HG03135 (cell line): ENCODE measurements around the gene KRTAP21-2.
"Not testable (repeated sequence)": the region's sequence is repeated elsewhere in the genome, so short reads cannot be mapped to it uniquely, and the experiment has no call there.

Experiments used
- ATAC-seq: cut with Tn5 transposase; IDR thresholded peaks from one replicate; pipeline ENCODE4 v1.9.1; 2021; ENCODE audit warnings: mild to moderate bottlenecking, moderate library complexity; ENCODE audit not compliant: unreplicated experiment

The KRTAP21-2 gene

GRCh38 chr21:30747159-30747558, at the start of gene KRTAP21-2:
Gene KRTAP21-2, minus strand, starts transcription at chr21:30747259. Its CDS starts 57 bp downstream, at chr21:30747202.
- no peak for ATAC-seq

DNA sequence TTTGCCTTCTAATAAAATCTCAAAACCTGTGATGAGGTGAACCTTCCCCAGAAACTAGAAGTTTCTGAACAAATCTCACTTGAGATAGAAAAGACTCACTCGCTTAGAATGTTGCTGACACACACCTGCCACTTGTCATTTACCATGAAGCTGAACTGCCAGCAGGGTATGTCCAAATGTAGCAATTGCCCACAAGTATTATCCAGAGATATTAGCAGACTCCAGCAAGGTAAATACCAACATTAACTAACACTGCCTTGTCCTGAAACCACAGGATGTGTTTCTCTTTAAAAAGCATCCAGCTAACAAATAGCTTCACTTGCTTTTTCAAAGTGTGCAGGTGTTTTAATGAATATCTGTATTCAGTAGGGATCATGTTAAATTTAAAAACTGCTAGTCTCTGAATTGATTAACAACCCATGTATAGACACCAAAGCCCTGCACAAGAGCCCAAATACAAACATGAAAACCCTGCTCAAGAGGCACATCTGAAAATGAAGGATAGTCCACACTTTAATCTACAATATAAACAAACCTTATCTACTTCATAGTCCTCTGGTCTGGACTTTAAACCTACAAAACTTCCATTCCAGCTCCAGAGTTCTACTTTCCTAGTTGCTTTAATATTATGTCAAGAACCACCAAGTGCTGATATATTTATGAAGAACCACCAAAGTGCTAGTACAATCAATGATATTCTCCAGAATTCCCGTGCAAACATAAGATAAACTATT, 46.7 kb upstream of the KRTAP21-2 start:
- ATAC-seq, result no peak

DNA sequence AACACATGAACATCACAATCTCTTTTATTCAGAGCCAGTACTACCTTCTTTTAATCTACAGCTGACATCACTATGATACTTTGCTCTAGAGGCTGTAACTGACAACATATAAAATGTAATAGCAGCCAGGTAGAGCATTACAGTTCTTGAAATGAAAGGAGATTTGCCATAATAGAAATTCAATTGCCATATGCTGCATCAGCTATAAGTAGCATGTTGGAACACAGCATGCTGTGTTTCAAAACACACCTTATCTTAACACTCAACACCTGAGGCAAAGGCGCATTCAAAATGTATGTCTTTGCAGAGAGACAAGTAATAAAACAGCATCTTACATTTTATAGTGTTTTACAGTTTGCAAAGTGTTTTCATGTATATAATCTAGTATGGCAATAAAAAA, 32.2 kb upstream of the KRTAP21-2 start:
- no peak for ATAC-seq

GRCh38 chr21:30769724-30770431, 22.8 kb upstream of the KRTAP21-2 start:
- ATAC-seq, result no peak

DNA sequence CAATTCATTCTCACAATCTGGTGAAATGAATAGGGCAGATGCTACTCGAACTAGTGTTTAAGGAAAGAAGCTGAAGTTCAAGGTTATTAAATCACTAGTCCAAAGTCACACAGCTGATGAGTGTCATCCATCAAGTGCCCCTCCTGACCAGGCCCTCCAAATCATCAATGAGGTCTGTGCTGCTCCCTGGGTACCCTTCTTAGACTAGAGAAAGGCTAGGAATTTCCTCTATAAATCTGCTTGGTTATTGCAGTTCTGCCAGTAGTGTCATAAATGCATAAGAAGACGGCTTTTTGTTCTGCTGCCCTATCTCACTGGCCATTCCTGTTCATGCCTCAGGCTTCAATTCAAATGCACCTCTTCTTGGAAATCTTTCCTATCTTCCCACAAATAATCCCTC, 13.7 kb upstream of the KRTAP21-2 start:
- no peak for ATAC-seq

GRCh38 chr21:30758306-30758705, 11.2 kb upstream of the KRTAP21-2 start:
- ATAC-seq, result no peak

- ATAC-seq, result not testable (repeated sequence)
These were observed 8.3 kb upstream of the KRTAP21-2 start, which contains the start of gene KRTAP21-1 for GRCh38 chr21:30755328-30755727. Gene KRTAP21-1, minus strand, starts transcription at chr21:30755428. Its CDS starts 50 bp downstream, at chr21:30755378.

DNA sequence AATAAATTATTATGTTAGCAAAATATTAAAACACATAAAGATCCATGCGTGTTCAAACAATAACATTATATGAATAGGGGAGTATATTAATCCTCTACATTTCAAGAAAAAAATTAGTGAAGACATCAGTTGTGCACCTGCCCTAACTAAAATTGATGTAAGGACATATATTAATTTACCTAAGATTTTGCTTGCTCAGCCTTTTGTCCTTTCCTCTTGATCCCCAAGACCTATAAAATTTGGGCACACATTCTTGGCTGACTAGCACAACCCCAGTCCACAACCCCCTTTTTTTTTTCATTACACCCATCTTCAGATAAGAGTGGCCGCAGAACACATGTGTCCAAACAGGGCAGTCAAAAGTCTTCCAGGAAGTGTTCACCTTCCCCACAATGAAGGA, 6.6 kb downstream of the KRTAP21-2 start:
- no peak for ATAC-seq

- ATAC-seq, result no peak
These were observed 14.0 kb downstream of the KRTAP21-2 start for GRCh38 chr21:30733026-30733425.

DNA sequence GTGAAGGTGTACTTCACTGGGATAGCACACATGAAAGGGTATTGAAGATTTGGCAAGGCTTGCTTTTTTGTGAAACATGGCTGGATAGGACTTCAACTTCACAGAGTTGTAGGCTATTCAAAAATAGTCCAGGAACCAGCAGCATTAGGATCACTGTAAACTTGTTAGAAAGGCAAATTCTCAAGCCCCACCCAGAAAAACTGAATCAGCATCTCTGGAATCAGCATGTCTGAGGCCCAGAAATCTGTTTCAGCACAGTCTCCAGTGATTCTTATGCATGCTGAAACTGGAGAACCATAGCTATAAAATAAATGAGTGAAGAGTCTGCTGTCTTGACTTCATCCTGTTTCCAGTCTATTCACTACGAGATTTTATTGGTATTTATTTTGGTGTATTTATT, 20.3 kb downstream of the KRTAP21-2 start:
- ATAC-seq, result no peak

DNA sequence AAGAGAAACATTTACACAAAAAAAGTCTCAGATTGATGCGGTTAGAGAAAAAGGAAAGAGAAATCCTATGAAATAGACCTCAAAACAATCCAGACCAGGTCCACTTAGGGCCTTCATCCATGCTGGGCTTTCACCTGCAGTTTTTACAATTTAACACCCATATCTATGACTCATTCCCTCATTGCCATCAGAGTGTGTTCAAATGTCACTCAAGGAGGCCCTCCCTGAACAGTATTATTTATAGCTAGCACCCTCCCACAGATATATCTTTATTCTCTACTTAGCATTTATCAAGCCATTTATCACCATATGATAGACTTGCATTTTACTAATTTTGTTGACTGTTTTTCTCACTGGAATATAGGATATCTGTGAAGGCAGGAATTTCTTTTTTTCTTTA, 27.7 kb downstream of the KRTAP21-2 start:
- ATAC-seq, result no peak

DNA sequence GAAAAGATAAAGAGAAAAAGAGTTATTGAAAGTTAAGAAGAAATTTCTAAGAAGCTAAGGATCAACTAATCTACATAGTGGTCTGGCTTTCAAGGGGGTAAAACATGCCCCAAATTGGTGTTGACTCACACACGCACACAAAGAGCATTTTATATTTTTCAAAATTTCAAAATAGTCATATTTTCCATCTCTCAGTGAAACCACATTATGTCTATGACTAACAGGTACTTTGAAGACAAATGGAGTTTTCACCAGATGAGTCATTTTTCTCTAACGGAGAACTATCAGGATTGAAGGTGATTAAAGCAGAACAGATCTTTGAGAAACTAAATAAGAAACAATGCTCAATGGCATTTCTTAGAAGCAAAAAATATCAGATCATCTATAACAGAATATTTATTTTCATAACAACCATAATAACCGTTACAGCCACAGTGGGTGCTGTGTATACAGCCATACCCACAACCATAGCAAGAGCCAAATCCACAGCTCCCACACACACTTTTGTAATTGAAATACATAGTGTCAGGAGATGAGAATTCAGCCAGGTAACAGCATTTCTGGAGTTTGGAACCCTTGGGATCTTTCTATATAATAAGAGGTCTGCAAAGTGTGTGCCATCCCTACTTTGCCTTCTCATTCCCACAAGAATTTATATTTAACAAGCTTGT, 28.7 kb downstream of the KRTAP21-2 start, which contains the start of gene KRTAP21-3:
TSS of gene KRTAP21-3 (minus strand) at position 539 of the 671 bp plus-strand sequence. CDS start at position 521, 18 bp downstream.
- no peak for ATAC-seq

GRCh38 chr21:30717105-30717504, 30.0 kb downstream of the KRTAP21-2 start:
- ATAC-seq, result no peak

DNA sequence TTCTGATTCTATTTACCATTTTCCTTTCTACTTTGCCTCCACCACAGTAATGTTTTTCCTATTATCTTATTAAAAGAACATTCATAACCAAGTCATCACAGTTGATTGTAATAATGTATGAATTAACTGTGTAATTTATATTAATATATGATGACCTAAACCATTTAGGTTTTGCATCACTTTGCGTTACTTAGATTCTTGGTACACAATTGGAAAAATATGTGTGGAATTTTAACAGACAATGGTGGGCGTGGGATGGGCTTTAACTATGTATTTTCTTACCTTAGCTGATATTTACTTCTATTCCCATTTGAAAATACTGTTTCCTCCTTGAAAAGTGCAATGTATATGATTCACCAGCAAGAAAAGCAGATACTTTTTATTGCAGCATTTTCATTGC, 32.1 kb downstream of the KRTAP21-2 start:
- no peak for ATAC-seq

- ATAC-seq, result no peak
These were observed 32.6 kb downstream of the KRTAP21-2 start for GRCh38 chr21:30714456-30714855.

GRCh38 chr21:30713766-30714165, 33.3 kb downstream of the KRTAP21-2 start:
- ATAC-seq, result no peak

DNA sequence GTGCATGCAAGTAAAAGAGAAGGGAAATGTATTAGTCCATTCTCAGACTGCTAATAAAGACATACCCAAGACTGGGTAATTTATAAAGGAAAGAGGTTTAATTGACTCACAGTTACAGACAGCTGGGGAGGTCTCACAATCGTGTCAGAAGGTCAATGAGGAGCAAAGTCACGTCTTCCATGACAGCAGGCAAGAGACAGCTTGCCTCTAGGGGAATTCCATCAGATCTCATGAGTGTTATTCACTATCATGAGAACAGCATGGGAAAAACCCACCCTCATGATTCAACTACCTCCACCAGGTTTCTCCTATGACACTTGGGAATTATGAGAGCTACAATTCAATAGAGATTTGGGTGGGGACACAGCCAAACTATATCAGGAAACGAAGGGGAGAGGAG, 36.6 kb downstream of the KRTAP21-2 start:
- ATAC-seq, result no peak

GRCh38 chr21:30707409-30707808, 39.6 kb downstream of the KRTAP21-2 start:
- ATAC-seq, result no peak
